ENCODE data around the gene ILK. TPM values are rescaled to one million over a fixed set of nuclear protein-coding genes. Genes with fewer than 3 reads are reported as not detected.

The ILK gene
- total RNA-seq, 1 donor from 2014 or later = 209 TPM

GRCh38 chr11:6556139-6556949 lies 47.2 kb upstream of the ILK start:
- Histone ChIP-seq H3K4me2 (ENCODE audit: low read length) (no peak overlapping the region), H3K79me2 (ENCODE audit: insufficient read depth, low read length) (no peaks in the 10 kb centered on the region), H3K27me3 (ENCODE audit: insufficient read depth, low read length) (no peaks in the 10 kb centered on the region), H3K4me3 (ENCODE audit: insufficient read depth, low read depth, low read length) (no peak overlapping the region), H4K20me1 (ENCODE audit: insufficient read depth, low read length) (no peaks in the 10 kb centered on the region), H3K9ac (ENCODE audit: low read length) (no peak overlapping the region), H3K36me3 (ENCODE audit: insufficient read depth, low read length) (no peaks in the 10 kb centered on the region), H3K27ac (ENCODE audit: low read depth, low read length) (no peak overlapping the region), H2AFZ (ENCODE audit: low read depth, low read length) (no peak overlapping the region), H3K9me3 (ENCODE audit: insufficient read depth, low read depth, low read length) (no peaks in the 10 kb centered on the region), H3K4me1 (ENCODE audit: insufficient read depth, low read length) (no peaks in the 10 kb centered on the region)
- Mint-ChIP-seq H3K9me3 (ENCODE audit: unreplicated experiment) (no peaks in the 10 kb centered on the region), H3K27ac (ENCODE audit: unreplicated experiment) (no peak overlapping the region), H3K4me3 (ENCODE audit: unreplicated experiment) (no peak overlapping the region), H3K4me1 (ENCODE audit: low read depth, unreplicated experiment) (no peaks in the 10 kb centered on the region), H3K27me3 (ENCODE audit: low read depth, unreplicated experiment) (no peaks in the 10 kb centered on the region), H3K36me3 (ENCODE audit: low read depth, unreplicated experiment) (peaks cover 15% of the 10 kb centered on the region)
- TF ChIP-seq CTCF (IDR thresholded peaks at IDR 0.05; ENCODE audit: insufficient read depth, low read depth, low read length) = no peak
- TF ChIP-seq EZH2 (IDR thresholded peaks at IDR 0.05; ENCODE audit: insufficient read depth, low read length) = no peak
- FAIRE-seq (no peak), DNase-seq (ENCODE audit: low read depth) (no peak)

GRCh38 chr11:6557063-6557462 lies 46.5 kb upstream of the ILK start:
- H3K4me1 ChIP-seq (ENCODE audit: insufficient read depth, low read length) = no peaks in the 10 kb centered on the region
- no peak overlapping the region for H3K9ac ChIP-seq (ENCODE audit: low read length)
- no peak overlapping the region for H3K27ac ChIP-seq (ENCODE audit: low read depth, low read length)
- no peaks in the 10 kb centered on the region for H4K20me1 ChIP-seq (ENCODE audit: insufficient read depth, low read length)
- H3K27me3 Mint-ChIP-seq (ENCODE audit: low read depth, unreplicated experiment) = no peaks in the 10 kb centered on the region
- H3K27me3 ChIP-seq (ENCODE audit: insufficient read depth, low read length) = no peaks in the 10 kb centered on the region
- DNase-seq (ENCODE audit: low read depth) = no peak
- no peak overlapping the region for H3K4me3 Mint-ChIP-seq (ENCODE audit: unreplicated experiment)
- H3K4me1 Mint-ChIP-seq (ENCODE audit: low read depth, unreplicated experiment) = no peaks in the 10 kb centered on the region
- peaks cover 2% of the 10 kb centered on the region for H3K9me3 Mint-ChIP-seq (ENCODE audit: unreplicated experiment)
- peaks cover 17% of the 10 kb centered on the region for H3K36me3 Mint-ChIP-seq (ENCODE audit: low read depth, unreplicated experiment)
- no peak overlapping the region for H3K27ac Mint-ChIP-seq (ENCODE audit: unreplicated experiment)
- H3K36me3 ChIP-seq (ENCODE audit: insufficient read depth, low read length) = no peaks in the 10 kb centered on the region
- no peak overlapping the region for H3K4me2 ChIP-seq (ENCODE audit: low read length)
- no peak for TF ChIP-seq EZH2 (IDR thresholded peaks at IDR 0.05; ENCODE audit: insufficient read depth, low read length)
- no peak for TF ChIP-seq CTCF (IDR thresholded peaks at IDR 0.05; ENCODE audit: insufficient read depth, low read depth, low read length)
- H3K79me2 ChIP-seq (ENCODE audit: insufficient read depth, low read length) = no peaks in the 10 kb centered on the region
- no peaks in the 10 kb centered on the region for H3K9me3 ChIP-seq (ENCODE audit: insufficient read depth, low read depth, low read length)
- H2AFZ ChIP-seq (ENCODE audit: low read depth, low read length) = no peak overlapping the region
- no peak overlapping the region for H3K4me3 ChIP-seq (ENCODE audit: insufficient read depth, low read depth, low read length)
- FAIRE-seq = no peak
